SK-N-SH (cell line): Measurements from ENCODE around the gene HNRNPF. TPM values are rescaled to one million over a fixed set of nuclear protein-coding genes. Genes with fewer than 3 reads are reported as not detected.

ENCODE experiments used
- CTCF ChIA-PET: fragments of 300-600, 350-600 bp; formaldehyde crosslinking; extraction: SDS; loops from one replicate; lab custom pipeline; 2021; lab: Yijun Ruan, JAX
- POLR2A ChIA-PET: fragments of 350-600 bp; sonication (Branson Sonifier 250); formaldehyde crosslinking; extraction: SDS; loops from one replicate; lab custom pipeline; 2020; ENCODE audit warnings: antibody characterized with exemption, inconsistent platforms; lab: Yijun Ruan, JAX
- DNase-seq: peaks from one replicate; pipeline ENCODE4 v3.0.0; 2012
- H2AFZ ChIP-seq: fragments of 200-600 bp; sonication (generic); 2 replicates; pipeline ENCODE4 v1.8.1; 2016; ENCODE audit warnings: antibody characterized with exemption, mild to moderate bottlenecking, low read depth
- H3F3A ChIP-seq: fragments of 200-600 bp; sonication (generic); replicated peaks from 2 replicates; pipeline ENCODE3; 2016; ENCODE audit warnings: antibody characterized with exemption, mild to moderate bottlenecking; ENCODE audit not compliant: insufficient read depth
- H3K27ac ChIP-seq, 2 experiments: fragments of 200-500 bp in 1 of 2; fragments of 200-600 bp in 1 of 2; sonication (Bioruptor generic) in 1 of 2; sonication (generic), shearing (Covaris generic) in 1 of 2; 2 replicates each; pipeline versions ENCODE4 v1.5.1 to v1.6.1; 2014 to 2016; ENCODE audit warnings: low read depth in 2 of 2, inconsistent platforms in 1 of 2, low read length in 1 of 2, mild to moderate bottlenecking in 1 of 2, mixed read lengths in 1 of 2
- H3K27me3 ChIP-seq: fragments of 200-600 bp; sonication (generic), shearing (Covaris generic); 2 replicates; pipeline ENCODE4 v1.6.1; 2016; ENCODE audit warnings: mixed run types; ENCODE audit not compliant: insufficient read depth
- H3K36me3 ChIP-seq, 2 experiments: fragments of 200-500 bp in 1 of 2; fragments of 200-600 bp in 1 of 2; sonication (Bioruptor generic) in 1 of 2; sonication (generic) in 1 of 2; replicated peaks in 1 of 2; 2 replicates each; pipeline versions ENCODE3 to v1.5.1; 2014 to 2016; ENCODE audit warnings: low read length in 1 of 2, mild to moderate bottlenecking in 1 of 2; ENCODE audit not compliant: insufficient read depth in 2 of 2, control insufficient read depth in 1 of 2
- H3K4me1 ChIP-seq, 2 experiments: fragments of 200-500 bp in 1 of 2; fragments of 200-600 bp in 1 of 2; sonication (Bioruptor generic) in 1 of 2; sonication (generic), shearing (Covaris generic) in 1 of 2; 2 replicates each; pipeline versions ENCODE4 v1.5.1 to v1.6.1; 2014 to 2016; ENCODE audit warnings: low read depth in 1 of 2, low read length in 1 of 2, mixed run types in 1 of 2; ENCODE audit not compliant: insufficient read depth in 2 of 2, control insufficient read depth in 1 of 2
- H3K4me2 ChIP-seq: fragments of 200-600 bp; sonication (generic), shearing (Covaris generic); 2 replicates; pipeline ENCODE4 v1.6.1; 2017; ENCODE audit warnings: mixed run types
- H3K4me3 ChIP-seq, 2 experiments: fragments of 200-500 bp in 1 of 2; fragments of 200-600 bp in 1 of 2; sonication (Bioruptor generic) in 1 of 2; sonication (generic), shearing (Covaris generic) in 1 of 2; 2 replicates each; pipeline versions ENCODE4 v1.5.1 to v1.8.1; 2014 to 2016; ENCODE audit warnings: low read depth in 2 of 2, inconsistent platforms in 1 of 2, low read length in 1 of 2, mild to moderate bottlenecking in 1 of 2, mixed read lengths in 1 of 2, moderate library complexity in 1 of 2
- H3K79me2 ChIP-seq: fragments of 200-600 bp; sonication (generic); 2 replicates; pipeline ENCODE4 v1.8.1; 2017; ENCODE audit warnings: mild to moderate bottlenecking; ENCODE audit not compliant: insufficient read depth
- H3K9ac ChIP-seq: fragments of 200-600 bp; sonication (generic); 2 replicates; pipeline ENCODE4 v1.6.1; 2017; ENCODE audit warnings: mixed run types
- H3K9me2 ChIP-seq: fragments of 200-600 bp; sonication (generic); 2 replicates; pipeline ENCODE4 v1.6.1; 2017; ENCODE audit warnings: mixed run types
- H3K9me3 ChIP-seq: fragments of 200-600 bp; sonication (generic); 2 replicates; pipeline ENCODE4 v1.6.1; 2017; ENCODE audit warnings: mixed run types, mild to moderate bottlenecking, moderate library complexity
- H4K20me1 ChIP-seq: fragments of 200-600 bp; sonication (generic); 2 replicates; pipeline ENCODE4 v1.6.1; 2017; ENCODE audit warnings: mild to moderate bottlenecking, mixed run types; ENCODE audit not compliant: insufficient read depth
- ELF1 ChIP-seq: IDR thresholded peaks from 2 replicates; pipeline ENCODE4 v1.4.0; 2012
- MEF2A ChIP-seq: IDR thresholded peaks from 2 replicates; pipeline ENCODE4 v1.4.0; 2012; ENCODE audit warnings: low read depth, borderline replicate concordance
- MXI1 ChIP-seq: IDR thresholded peaks from 2 replicates; pipeline ENCODE4 v1.6.1; 2012; ENCODE audit warnings: mild to moderate bottlenecking, low read depth, low read length, improper control_type of control experiment
- NFIC ChIP-seq: IDR thresholded peaks from 2 replicates; pipeline ENCODE4 v1.4.0; 2012; ENCODE audit warnings: borderline replicate concordance
- RFX5 ChIP-seq: IDR thresholded peaks from 2 replicates; pipeline ENCODE4 v1.6.1; 2012; ENCODE audit warnings: mild to moderate bottlenecking, improper control_type of control experiment, low read length
- TCF12 ChIP-seq: IDR thresholded peaks from 2 replicates; pipeline ENCODE4 v1.4.0; 2012
- TEAD4 ChIP-seq: IDR thresholded peaks from 2 replicates; pipeline ENCODE4 v1.4.0; 2012; ENCODE audit warnings: mild to moderate bottlenecking, borderline replicate concordance; ENCODE audit not compliant: insufficient read depth
- WGBS: methylation state at CpG from one replicate; pipeline ENCODE4 v1.1.6; 2017; ENCODE audit warnings: low lambda C conversion rate; 5-methylcytosine and 5-hydroxymethylcytosine counted together
- polyA plus RNA-seq, 3 experiments: library from polyadenylated mRNA; depleted of rRNA; stranded (reverse); fragments of >200 nt; gene quantifications; 2 replicates each; pipeline ENCODE4 v1.2.3, GENCODE V29; 2012
- TF ChIP-seq, protein P1 (sequence below): IDR thresholded peaks from 2 replicates; pipeline ENCODE4 v1.4.0; 2012; ENCODE audit warnings: low read depth
- TF ChIP-seq, protein P2 (sequence below): fragments of 200-600 bp; sonication (generic); IDR thresholded peaks from 2 replicates; pipeline ENCODE4 v1.6.1; 2017; ENCODE audit warnings: antibody characterized with exemption, mild to moderate bottlenecking, moderate library complexity
- TF ChIP-seq, protein P3 (sequence below): IDR thresholded peaks from 2 replicates; pipeline ENCODE4 v1.4.0; 2012; ENCODE audit warnings: low read depth, borderline replicate concordance
- TF ChIP-seq, protein P4 (sequence below): IDR thresholded peaks from 2 replicates; pipeline ENCODE4; 2012
- TF ChIP-seq, protein P5 (sequence below): IDR thresholded peaks from 2 replicates; pipeline ENCODE4 v1.4.0; 2012; ENCODE audit warnings: low read depth, borderline replicate concordance

Gene HNRNPF
- polyA plus RNA-seq, 1 of the 3 experiments (the other 2 are of a cell fraction): 195 TPM

DNA sequence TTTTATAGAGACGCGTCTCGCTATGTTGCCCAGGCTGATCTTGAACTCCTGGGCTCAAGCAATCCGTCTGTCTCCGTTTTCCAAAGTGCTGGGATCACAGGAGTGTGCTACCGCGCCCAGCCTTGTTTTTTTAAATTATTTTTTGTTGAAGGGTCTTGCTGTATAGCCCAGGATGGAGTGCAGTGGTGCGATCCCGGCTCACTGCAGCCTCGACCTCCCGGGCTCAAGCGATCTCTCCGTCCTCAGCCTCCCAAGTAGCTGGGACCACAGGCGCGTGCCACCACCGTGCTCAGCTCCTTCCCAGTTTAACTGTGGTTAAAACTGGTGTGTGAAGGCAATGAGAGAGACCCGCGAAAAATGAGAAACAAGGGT, 11.0 kb upstream of the HNRNPF start:
- H3K4me1 ChIP-seq: peaks cover 5% of the 10 kb centered on the region in 2 experiments; a peak in 2 of 4 replicates
- H3K27ac ChIP-seq: peak overlapping the region in 1 of 2 experiments; percentile 83; a peak in 2 of 4 replicates
- ChIA-PET POLR2A (interaction anchor here (1.3 to 2.6 kb wide), 3 partner anchors 11 to 23 kb away, joined by 3 to 12 read pairs (median 5); partner anchors contain the start of genes HNRNPF and ZNF487), CTCF (interaction anchor here (0.6 to 2.2 kb wide), 5 partner anchors 8 to 127 kb away, joined by 3 to 6 read pairs (median 4); partner anchors contain the start of genes HNRNPF and ZNF487)
- H3K4me3 ChIP-seq: peak overlapping the region in 1 of 2 experiments; percentile 61; a peak in 2 of 4 replicates
- peak overlapping the region; percentile 82 for H3K4me2 ChIP-seq
- H3K36me3 ChIP-seq: no peaks in the 10 kb centered on the region
- H3K9ac ChIP-seq: peak overlapping the region; percentile 75; the same call in 1 of the 2 replicates
- no peaks in the 10 kb centered on the region for H3K9me3 ChIP-seq
- H3K27me3 ChIP-seq: no peaks in the 10 kb centered on the region
- TF ChIP-seq, protein P1, sequence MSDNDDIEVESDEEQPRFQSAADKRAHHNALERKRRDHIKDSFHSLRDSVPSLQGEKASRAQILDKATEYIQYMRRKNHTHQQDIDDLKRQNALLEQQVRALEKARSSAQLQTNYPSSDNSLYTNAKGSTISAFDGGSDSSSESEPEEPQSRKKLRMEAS: no peak
- TF ChIP-seq MEF2A (no peak), RFX5 (no peak), ELF1 (no peak), TEAD4 (no peak), MXI1 (no peak), TCF12 (no peak), NFIC (no peak)
- TF ChIP-seq, protein P2, sequence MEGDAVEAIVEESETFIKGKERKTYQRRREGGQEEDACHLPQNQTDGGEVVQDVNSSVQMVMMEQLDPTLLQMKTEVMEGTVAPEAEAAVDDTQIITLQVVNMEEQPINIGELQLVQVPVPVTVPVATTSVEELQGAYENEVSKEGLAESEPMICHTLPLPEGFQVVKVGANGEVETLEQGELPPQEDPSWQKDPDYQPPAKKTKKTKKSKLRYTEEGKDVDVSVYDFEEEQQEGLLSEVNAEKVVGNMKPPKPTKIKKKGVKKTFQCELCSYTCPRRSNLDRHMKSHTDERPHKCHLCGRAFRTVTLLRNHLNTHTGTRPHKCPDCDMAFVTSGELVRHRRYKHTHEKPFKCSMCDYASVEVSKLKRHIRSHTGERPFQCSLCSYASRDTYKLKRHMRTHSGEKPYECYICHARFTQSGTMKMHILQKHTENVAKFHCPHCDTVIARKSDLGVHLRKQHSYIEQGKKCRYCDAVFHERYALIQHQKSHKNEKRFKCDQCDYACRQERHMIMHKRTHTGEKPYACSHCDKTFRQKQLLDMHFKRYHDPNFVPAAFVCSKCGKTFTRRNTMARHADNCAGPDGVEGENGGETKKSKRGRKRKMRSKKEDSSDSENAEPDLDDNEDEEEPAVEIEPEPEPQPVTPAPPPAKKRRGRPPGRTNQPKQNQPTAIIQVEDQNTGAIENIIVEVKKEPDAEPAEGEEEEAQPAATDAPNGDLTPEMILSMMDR: no peak
- TF ChIP-seq, protein P3, sequence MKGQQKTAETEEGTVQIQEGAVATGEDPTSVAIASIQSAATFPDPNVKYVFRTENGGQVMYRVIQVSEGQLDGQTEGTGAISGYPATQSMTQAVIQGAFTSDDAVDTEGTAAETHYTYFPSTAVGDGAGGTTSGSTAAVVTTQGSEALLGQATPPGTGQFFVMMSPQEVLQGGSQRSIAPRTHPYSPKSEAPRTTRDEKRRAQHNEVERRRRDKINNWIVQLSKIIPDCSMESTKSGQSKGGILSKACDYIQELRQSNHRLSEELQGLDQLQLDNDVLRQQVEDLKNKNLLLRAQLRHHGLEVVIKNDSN: no peak
- H3K9me2 ChIP-seq: no peaks in the 10 kb centered on the region
- H4K20me1 ChIP-seq: no peaks in the 10 kb centered on the region
- H3F3A ChIP-seq: peaks cover 13% of the 10 kb centered on the region
- H3K79me2 ChIP-seq: no peaks in the 10 kb centered on the region
- 89% methylated on average over 18 of the region's 18 CpGs for WGBS
- DNase-seq: no peak
- peak overlapping the region; percentile 98 for H2AFZ ChIP-seq

DNA sequence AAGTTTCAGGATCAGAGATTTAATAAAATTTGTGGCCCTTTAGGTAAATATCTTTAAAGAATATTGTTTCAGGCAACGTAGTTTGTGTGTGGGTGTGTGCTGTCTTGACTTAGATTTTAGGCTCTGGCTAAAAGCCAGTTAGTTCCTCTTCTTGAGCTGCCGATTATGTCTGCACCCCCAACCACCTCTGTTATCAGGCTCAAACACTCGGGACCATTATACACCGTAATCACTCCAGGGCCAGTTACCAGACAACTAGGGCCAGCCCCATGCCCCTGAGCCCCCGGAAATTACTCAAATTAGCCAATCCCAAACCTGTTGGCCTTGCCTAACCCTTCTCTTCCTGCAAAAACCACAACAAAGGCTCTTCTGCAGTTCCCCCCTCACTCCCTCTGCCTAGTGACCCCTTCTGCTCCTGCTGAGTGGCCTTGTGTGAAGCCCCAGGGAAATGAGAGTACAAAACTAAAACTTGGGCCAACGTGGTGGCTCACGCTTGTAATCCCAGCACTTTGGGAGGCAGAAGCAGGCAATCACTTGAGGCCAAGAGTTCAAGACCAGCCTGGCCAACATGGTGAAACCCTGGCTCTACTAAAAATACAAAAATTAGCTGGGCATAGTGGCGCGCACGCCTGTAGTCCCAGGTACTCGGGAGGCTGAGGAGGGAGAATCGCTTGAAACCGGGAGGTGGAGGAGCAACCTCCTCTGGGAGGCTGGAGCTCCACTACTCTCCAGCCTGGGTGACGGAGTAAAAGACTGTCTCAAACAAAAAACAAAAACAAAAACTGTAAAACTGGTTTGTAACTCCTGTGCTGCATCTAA, 9.2 kb upstream of the HNRNPF start:
- ChIA-PET POLR2A (interaction anchor here (2.6 kb wide), 1 partner anchor 9 kb away, joined by 12 read pairs; the partner anchor contains the start of gene HNRNPF), CTCF (interaction anchor here (1.5 to 2.2 kb wide), 2 partner anchors 10 to 18 kb away, joined by 5 to 6 read pairs; partner anchors contain the start of gene ZNF487)
- peaks cover 5% of the 10 kb centered on the region in 2 experiments; a peak in 2 of 4 replicates for H3K4me1 ChIP-seq

More for the DNA sequence above, 9.2 kb upstream of the HNRNPF start:
- Histone ChIP-seq H3K4me3 (no peak overlapping the region), H3K9me3 (no peaks in the 10 kb centered on the region), H2AFZ (no peak overlapping the region), H3K4me2 (no peak overlapping the region), H3K9me2 (no peaks in the 10 kb centered on the region), H3K27ac (no peak overlapping the region), H3K36me3 (no peaks in the 10 kb centered on the region), H3K9ac (no peak overlapping the region), H3K79me2 (no peaks in the 10 kb centered on the region), H4K20me1 (no peaks in the 10 kb centered on the region), H3F3A (peaks cover 13% of the 10 kb centered on the region), H3K27me3 (no peaks in the 10 kb centered on the region)
- 82% methylated on average over 14 of the region's 14 CpGs for WGBS
- TF ChIP-seq, protein P4, sequence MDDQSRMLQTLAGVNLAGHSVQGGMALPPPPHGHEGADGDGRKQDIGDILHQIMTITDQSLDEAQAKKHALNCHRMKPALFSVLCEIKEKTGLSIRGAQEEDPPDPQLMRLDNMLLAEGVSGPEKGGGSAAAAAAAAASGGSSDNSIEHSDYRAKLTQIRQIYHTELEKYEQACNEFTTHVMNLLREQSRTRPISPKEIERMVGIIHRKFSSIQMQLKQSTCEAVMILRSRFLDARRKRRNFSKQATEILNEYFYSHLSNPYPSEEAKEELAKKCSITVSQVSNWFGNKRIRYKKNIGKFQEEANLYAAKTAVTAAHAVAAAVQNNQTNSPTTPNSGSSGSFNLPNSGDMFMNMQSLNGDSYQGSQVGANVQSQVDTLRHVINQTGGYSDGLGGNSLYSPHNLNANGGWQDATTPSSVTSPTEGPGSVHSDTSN: no peak
- TF ChIP-seq, protein P5, sequence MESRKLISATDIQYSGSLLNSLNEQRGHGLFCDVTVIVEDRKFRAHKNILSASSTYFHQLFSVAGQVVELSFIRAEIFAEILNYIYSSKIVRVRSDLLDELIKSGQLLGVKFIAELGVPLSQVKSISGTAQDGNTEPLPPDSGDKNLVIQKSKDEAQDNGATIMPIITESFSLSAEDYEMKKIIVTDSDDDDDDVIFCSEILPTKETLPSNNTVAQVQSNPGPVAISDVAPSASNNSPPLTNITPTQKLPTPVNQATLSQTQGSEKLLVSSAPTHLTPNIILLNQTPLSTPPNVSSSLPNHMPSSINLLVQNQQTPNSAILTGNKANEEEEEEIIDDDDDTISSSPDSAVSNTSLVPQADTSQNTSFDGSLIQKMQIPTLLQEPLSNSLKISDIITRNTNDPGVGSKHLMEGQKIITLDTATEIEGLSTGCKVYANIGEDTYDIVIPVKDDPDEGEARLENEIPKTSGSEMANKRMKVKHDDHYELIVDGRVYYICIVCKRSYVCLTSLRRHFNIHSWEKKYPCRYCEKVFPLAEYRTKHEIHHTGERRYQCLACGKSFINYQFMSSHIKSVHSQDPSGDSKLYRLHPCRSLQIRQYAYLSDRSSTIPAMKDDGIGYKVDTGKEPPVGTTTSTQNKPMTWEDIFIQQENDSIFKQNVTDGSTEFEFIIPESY: no peak
- no peak for DNase-seq
